Suprapubic skin (tissue), 3 donors: Measurements from ENCODE around the gene ISG15.

Source experiments
- POLR2AphosphoS5 ChIP-seq, 3 donors: sonication (generic); formaldehyde crosslinking; IDR thresholded peaks; one replicate each; pipeline ENCODE4 v1.6.1; 2017; ENCODE audit warnings: antibody characterized with exemption in 3 of 3
- TF ChIP-seq, protein P1 (sequence below), 2 donors: fragments of 200-600 bp in 1 of 2; fragments of 450-650 bp in 1 of 2; sonication (generic) in 1 of 2; IDR thresholded peaks; one replicate each; pipeline ENCODE4 v1.5.1; 2016 to 2019; ENCODE audit warnings: antibody characterized with exemption in 2 of 2, mild to moderate bottlenecking in 1 of 2, moderate library complexity in 1 of 2

DNA sequence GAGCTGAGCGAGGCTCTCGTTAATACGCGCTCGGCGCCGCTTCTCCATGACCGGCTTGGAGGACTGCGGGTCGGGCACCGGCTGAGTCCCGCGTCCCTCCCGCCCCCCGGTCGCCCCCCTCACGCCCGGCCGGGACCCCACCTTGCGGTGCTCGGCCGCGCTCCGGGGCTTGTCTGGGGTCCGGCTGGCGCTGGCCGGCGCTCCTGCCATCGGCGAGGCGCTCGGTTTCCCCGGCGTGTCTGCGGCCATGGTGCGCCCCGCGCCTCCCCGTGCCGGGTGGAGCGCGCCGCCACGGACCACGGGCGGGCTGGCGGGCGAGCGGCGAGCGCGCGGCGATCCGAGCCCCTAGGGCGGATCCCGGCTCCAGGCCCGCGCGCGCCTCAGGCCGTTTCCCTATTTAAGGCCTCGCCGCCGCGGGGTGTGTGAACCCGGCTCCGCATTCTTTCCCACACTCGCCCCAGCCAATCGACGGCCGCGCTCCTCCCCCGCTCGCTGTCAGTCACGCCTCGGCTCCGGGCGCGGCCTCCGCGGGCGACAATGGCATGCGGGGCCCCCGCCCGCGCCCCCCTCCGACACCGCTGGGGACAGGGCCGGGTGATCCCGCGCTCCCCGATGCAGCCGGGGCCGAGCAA is 13.5 kb upstream of the ISG15 start, which contains the start of gene HES4:
- TF ChIP-seq, protein P1, sequence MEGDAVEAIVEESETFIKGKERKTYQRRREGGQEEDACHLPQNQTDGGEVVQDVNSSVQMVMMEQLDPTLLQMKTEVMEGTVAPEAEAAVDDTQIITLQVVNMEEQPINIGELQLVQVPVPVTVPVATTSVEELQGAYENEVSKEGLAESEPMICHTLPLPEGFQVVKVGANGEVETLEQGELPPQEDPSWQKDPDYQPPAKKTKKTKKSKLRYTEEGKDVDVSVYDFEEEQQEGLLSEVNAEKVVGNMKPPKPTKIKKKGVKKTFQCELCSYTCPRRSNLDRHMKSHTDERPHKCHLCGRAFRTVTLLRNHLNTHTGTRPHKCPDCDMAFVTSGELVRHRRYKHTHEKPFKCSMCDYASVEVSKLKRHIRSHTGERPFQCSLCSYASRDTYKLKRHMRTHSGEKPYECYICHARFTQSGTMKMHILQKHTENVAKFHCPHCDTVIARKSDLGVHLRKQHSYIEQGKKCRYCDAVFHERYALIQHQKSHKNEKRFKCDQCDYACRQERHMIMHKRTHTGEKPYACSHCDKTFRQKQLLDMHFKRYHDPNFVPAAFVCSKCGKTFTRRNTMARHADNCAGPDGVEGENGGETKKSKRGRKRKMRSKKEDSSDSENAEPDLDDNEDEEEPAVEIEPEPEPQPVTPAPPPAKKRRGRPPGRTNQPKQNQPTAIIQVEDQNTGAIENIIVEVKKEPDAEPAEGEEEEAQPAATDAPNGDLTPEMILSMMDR (IDR thresholded peaks at IDR 0.05) = no peak
- peak in 1 of 3 donors; percentile 26 for TF ChIP-seq POLR2AphosphoS5 (IDR thresholded peaks at IDR 0.05)
